ENCODE measurements around the gene TPD52L1.

DNA sequence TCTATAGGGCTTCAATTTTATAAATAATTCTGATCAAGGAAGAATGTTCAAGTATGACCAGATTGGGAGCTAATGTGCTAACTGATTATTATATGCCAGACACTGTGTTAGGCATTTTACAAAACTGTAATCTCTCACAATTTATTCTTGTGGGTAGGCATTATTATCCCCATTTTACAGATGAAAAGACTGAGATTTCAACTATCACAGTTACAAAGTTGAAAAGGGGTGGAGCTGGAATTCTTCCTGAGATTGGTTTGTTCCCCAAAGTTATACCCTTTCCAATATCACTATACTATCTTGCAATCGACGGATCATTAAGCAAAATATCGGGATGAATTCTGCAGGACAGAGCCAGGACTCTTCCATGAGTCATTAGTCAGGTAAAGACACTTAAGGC is 57.1 kb downstream of the TPD52L1 start:
- TF ChIP-seq, protein P1, sequence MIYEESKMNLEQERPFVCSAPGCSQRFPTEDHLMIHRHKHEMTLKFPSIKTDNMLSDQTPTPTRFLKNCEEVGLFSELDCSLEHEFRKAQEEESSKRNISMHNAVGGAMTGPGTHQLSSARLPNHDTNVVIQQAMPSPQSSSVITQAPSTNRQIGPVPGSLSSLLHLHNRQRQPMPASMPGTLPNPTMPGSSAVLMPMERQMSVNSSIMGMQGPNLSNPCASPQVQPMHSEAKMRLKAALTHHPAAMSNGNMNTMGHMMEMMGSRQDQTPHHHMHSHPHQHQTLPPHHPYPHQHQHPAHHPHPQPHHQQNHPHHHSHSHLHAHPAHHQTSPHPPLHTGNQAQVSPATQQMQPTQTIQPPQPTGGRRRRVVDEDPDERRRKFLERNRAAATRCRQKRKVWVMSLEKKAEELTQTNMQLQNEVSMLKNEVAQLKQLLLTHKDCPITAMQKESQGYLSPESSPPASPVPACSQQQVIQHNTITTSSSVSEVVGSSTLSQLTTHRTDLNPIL (CRISPR knock-in tag; IDR thresholded peaks at IDR 0.05; ENCODE audit: low read depth): no peak
- TF ChIP-seq OSR1 (CRISPR knock-in tag; IDR thresholded peaks at IDR 0.05) (no peak), ZNF565 (CRISPR knock-in tag; conservative IDR thresholded peaks at IDR 0.05; ENCODE audit: low read depth) (no peak), RARB (CRISPR knock-in tag; IDR thresholded peaks at IDR 0.05) (no peak), BACH2 (CRISPR knock-in tag; IDR thresholded peaks at IDR 0.05; ENCODE audit: borderline replicate concordance) (no peak), ZFP3 (CRISPR knock-in tag; IDR thresholded peaks at IDR 0.05) (no peak)

Data from SK-N-SH treated with all-trans-retinoic acid at 6 μM for 48 hours (cell line).